Adipose tissue (tissue), 3 donors: ENCODE measurements around the gene C15orf40. TPM values are rescaled to one million over a fixed set of nuclear protein-coding genes. Genes with fewer than 3 reads are reported as not detected.

Source experiments
- H3K27ac ChIP-seq: one replicate; pipeline ENCODE4 v1.5.1; 2013; ENCODE audit warnings: low read depth, low read length
- WGBS, 3 donors: extraction: QIAGEN DNeasy Blood & Tissue Kit; methylation state at CpG; one replicate each; pipeline ENCODE4 v1.1.7; 2013; 5-methylcytosine and 5-hydroxymethylcytosine counted together
- polyA plus RNA-seq, 3 donors: library from polyadenylated mRNA; stranded (reverse); fragments of 200-250 nt; gene quantifications; one replicate each; pipeline ENCODE4 v1.2.3, GENCODE V29; 2013
- donor health status: healthy with polysubstance abuse.
- donor health status: Bipolar disorder and iron deficiency.
- donor health status: healthy.

Gene C15orf40
- polyA plus RNA-seq, 3 donors: 14.4 to 53.5 (median 33.6) TPM

DNA sequence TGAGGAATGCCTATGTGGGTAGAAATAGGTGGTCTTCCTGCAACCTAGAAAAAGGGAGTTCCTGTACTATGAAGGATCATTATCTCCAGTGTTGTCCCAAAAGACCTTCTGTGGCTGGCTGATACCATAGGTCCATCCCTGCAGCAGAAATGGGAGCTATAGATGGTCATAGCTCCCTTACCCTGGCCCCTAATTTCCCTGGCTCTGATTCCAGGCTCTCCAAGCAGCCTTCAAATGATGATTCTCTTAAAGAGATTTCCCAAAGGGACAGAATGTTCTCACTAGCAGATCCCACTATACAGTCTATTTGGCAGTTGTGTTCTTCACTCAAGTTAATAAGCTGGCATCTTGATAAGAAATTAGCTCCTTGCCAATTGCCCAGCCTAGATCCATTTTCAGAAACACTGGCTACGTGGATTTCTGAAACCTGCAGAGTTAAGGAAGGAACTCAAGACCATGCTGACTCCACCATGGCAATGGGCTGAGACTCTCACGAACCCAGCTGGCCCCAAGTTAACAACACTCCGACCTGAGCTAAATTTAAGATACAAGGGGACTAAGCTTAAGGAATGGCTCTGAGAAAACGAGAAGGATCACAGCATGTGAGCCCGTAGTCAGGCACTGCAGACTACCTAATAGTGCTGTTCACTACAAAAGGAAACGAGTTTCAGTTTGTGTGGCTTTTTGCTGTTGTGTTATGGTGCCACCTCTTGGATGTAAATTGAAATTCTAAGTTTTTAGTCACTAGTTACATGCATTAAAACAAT, 11.4 kb downstream of the C15orf40 start:
- WGBS, 3 donors: 5 to 10% (median 9%) methylated on average over 6 of the region's 6 CpGs
- no peak overlapping the region for H3K27ac ChIP-seq

DNA sequence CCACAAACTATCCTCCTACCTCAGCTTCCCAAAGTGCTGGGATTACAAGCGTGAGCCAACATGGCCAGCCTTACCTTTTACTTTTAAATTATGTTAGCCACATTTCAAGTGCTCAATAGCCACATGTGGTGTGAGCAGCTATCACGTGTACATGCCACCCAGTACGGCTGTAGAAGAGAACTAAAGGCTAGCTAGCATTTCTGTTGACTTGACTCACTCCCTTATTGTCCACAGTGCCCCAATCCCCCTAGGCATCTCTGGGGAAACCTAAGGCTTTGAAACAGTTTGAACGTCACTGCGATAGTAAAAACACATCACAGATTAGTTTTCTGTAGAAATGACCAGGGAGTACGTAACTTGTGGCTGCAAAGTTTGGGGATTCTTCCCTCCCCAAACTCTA, 12.0 kb downstream of the C15orf40 start:
- 83 to 90% (median 90%) methylated on average over 6 of the region's 6 CpGs for WGBS, 3 donors
- H3K27ac ChIP-seq: no peak overlapping the region

DNA sequence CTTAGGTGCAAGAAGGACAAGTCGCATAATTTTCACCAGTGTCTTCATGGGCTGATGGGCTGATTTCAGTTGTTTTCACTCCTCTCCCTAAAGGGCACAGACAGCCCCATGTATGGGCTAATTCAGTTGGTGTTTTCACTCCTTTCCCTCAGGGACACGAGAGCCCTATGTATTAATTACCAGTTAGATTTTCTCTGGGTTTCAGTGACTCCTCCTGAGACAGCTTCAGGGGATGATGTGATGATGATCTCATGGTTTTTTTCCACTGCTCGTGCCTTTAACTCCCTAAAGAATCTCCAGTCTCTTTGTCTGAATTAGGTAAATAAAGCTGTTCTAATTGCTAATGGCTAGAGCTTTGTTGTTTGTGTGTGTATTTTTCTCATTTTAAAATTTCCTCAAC, 15.5 kb downstream of the C15orf40 start:
- no peak overlapping the region for H3K27ac ChIP-seq
- 54 to 76% (median 75%) methylated on average over 3 of the region's 3 CpGs for WGBS, 3 donors

DNA sequence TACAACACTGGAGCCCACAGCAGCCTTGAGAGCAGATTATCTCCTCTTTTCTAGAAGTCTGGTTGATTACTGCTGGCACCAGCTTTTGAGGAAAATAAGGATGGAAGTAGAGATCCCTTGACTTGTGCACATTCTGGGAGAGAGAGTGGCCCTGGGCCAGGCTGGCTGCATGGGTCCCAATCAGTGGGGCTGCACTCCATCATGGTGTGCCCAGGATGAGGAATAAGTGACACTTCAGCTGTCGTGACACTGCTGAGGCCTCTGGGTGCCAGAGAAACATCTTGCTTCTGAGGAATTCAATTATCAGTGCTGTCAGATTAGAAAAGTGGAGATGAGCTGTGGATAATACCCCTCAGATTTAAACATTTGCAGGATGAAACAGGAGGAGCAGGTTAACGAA, 16.4 kb downstream of the C15orf40 start:
- H3K27ac ChIP-seq: no peak overlapping the region
- 90 to 96% (median 93%) methylated on average over 2 of the region's 2 CpGs for WGBS, 3 donors

DNA sequence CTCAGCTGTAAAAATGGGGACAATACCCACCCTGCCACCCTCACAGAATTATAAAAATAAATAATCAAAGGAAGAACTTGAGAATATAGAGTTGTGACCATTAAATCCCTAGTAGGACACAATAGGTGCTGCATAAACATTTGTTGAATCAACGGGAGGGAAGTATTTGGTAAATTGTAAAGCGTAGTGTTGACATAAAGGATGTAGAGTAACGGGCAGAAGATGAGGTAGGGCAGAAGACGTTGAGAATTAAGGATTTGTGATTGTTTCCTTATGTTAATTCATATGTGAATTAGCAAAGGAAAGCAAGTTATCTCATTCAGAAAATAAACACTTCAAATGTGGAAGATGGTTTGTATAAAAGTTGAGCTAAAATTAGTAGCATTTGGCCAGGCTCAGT, 18.3 kb downstream of the C15orf40 start:
- H3K27ac ChIP-seq: no peak overlapping the region
- WGBS, 3 donors: 63 to 78% (median 74%) methylated on average over 4 of the region's 4 CpGs

DNA sequence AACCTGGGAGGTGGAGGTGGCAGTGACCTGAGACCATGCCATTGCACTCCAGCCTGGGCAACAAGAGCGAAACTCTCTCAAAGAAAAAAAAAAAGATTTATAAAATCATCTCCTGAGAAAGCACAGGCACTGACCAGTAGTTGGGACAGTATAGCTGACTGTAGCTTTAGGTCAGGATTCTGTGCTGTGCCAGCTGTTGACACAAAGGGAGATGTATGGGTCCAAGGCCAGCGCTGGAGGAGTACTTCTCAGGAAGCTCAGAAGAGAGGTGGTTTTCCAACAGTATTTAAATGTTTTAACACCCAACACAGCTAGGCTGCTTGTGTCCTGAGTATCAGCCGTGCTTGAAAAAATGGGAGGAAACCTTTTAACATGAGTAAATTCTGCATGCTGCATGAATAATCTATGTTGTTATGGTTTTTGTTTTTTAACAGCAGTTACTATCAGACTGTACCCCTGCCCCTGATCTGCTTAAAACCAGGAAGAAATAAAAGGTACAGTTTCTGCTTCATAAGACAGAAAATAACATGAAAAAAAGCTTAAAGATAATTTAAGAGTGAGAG, 18.9 kb downstream of the C15orf40 start:
- no peak overlapping the region for H3K27ac ChIP-seq
- WGBS, 3 donors: 56 to 95% (median 87%) methylated on average over 3 of the region's 3 CpGs

DNA sequence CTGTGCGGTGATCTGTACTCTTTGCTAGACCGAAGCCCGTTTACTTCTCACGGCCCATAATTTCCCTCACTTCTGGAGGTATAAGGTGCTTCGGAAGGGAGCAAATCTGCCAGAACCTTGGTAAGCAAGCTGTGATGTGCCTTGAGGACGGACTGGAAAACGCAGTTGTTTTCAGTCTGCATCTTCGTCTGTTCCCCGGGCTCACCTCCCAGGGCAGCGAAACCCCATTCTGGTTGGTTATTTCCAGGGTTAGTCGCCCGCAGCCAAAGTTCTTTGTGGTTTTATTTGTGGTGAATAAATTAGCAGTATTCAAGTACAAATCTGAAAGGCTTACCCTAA, 25.0 kb downstream of the C15orf40 start:
- 0 to 1% (median 0%) methylated on average over 12 of the region's 12 CpGs for WGBS, 3 donors
- H3K27ac ChIP-seq: no peak overlapping the region

DNA sequence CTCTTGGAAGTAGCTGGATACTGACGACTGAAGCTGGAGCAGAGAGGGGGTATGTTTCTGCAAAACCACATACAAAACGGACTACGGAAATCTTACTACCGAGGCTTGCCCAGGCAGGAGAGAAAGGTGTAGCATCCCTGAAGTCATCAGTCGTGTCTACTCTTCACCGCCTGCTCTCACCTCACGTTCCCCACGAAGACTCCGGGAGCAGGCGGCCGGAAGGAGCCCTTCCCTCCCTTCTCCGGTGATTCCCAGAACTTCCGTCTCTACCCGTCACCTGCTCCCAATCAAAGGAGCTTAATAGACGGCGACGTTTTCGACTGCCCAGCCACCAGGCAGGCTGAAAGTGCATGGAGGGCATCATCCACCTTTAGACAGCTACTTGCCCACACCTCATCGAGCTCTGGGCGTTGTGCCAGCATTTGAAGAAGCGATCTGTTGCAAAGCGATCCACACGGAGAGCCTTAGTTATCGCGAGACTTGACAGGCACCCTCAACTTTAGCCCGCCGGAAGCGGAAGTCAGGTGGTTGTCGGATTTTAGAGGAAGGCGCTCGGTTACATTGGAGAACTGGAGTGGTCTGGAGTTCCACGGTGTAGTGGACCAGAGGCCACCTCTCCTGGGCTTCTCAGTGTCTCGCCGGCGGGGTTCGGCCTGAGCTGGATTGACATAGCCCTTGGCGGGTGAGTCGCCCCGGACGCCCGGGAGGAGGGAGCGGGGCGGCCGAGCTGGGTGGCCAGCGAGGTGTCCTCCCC, 25.6 kb downstream of the C15orf40 start, which contains the start of gene RAMAC:
Gene RAMAC, plus strand, starts transcription at position 523 of the 754 bp plus-strand sequence. CDS start 2,809 bp downstream, outside the sequence.
- WGBS, 3 donors: 1 to 2% (median 1%) methylated on average over 45 of the region's 45 CpGs
- no peak within 1 kb of the TSS for H3K27ac ChIP-seq

DNA sequence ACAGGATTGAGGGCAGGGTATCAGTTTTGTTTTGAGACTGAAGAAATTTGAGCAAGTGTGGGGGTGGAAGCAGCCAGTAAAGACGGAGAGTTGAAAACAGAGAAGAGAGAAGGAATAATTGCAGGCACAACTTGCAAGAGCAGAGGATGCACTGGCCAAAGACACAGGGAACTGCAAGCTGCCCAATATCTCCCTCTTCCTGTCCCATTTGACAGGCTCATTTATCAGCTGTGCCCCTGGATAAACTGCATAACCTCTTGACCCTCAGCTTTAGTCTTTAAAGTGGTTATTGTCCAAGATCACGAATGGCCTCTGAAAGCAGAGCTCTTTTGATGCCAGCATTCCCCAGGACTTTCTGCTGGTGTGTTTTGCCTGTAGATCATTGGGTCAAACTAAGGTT, 30.5 kb downstream of the C15orf40 start:
- 51 to 58% (median 54%) methylated on average over 2 of the region's 2 CpGs for WGBS, 3 donors
- no peak overlapping the region for H3K27ac ChIP-seq

DNA sequence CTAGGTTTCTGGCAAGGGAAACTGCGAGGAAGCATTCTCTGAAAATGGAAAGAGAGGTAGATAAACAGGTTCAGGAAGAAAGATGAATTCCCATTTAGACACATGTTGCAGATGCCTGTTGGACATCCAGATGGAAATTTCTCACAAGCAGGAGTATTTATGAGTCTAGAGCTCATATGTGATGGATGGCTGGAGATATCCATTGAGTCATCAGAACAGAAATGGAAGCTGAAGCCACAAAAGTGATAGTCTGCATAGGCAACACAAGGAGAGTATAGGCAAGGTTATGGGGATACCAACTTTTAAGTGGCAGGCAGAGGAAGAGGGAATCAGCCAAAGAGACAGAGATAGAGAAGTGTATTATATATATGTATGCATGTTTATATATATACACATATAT, 31.7 kb downstream of the C15orf40 start:
- H3K27ac ChIP-seq: no peak overlapping the region
- 96 to 100% (median 96%) methylated on average over 1 of the region's 1 CpG for WGBS, 3 donors

DNA sequence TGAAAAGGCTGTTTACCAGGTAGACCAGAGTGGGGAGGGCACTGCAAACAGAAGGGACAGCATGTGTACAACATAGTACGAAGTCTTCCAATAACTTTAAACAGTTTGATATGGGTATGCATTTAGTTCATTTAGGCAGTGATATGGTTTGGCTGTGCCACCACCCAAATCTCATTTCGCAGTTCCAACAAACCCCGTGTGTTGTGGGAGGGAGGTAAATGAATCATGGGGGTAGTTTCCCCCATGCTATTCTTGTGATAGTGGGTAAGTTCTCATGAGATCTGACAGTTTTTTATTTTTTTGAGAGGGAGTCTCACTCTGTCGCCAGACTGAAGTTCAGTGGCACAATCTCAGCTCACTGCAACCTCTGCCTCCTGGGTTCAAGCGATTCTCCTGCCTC, 33.0 kb downstream of the C15orf40 start:
- 91 to 97% (median 94%) methylated on average over 5 of the region's 5 CpGs for WGBS, 3 donors

DNA sequence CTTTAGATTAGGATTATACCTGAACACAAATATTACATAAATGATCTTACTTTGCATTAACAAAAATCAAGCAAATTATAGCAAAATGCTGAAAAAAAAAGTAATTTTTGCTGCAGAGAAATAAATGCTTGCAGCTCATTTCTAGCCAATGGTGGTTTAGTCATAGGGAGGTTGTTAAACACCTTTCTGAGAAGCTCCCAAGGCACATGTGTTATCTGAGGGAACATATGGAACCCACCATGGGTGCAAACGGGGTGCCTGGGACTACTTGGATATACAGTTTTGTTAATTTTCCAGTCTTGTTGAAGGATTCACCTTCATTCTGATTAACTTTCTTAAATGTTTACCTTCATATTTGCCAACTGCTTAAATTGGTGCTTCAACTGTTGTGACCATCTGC, 34.4 kb downstream of the C15orf40 start:
- H3K27ac ChIP-seq: no peak overlapping the region
- WGBS, 3 donors: 86 to 88% (median 88%) methylated on average over 1 of the region's 1 CpG

More for the DNA sequence above, 33.0 kb downstream of the C15orf40 start:
- no peak overlapping the region for H3K27ac ChIP-seq

DNA sequence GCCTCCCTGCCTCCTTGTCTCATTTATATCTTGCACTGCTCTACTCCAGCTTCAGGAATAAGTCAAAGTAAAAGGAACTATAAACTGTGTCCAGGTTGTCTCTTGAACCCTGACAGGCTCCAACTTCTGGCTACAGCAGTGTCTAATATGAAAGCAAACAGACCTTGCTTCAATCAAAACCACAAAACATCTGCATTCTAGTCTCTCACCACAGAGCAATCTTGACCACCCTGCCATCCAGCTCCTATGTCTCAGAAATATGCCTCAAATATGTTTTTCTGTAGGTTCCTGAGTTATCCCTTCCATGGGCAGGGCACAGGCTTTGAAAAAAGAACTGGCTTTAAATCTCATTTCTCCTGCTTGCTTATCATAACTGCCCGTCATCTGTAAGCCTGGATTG, 38.4 kb downstream of the C15orf40 start:
- H3K27ac ChIP-seq: no peak overlapping the region
- 44 to 95% (median 86%) methylated on average over 1 of the region's 1 CpG for WGBS, 3 donors

DNA sequence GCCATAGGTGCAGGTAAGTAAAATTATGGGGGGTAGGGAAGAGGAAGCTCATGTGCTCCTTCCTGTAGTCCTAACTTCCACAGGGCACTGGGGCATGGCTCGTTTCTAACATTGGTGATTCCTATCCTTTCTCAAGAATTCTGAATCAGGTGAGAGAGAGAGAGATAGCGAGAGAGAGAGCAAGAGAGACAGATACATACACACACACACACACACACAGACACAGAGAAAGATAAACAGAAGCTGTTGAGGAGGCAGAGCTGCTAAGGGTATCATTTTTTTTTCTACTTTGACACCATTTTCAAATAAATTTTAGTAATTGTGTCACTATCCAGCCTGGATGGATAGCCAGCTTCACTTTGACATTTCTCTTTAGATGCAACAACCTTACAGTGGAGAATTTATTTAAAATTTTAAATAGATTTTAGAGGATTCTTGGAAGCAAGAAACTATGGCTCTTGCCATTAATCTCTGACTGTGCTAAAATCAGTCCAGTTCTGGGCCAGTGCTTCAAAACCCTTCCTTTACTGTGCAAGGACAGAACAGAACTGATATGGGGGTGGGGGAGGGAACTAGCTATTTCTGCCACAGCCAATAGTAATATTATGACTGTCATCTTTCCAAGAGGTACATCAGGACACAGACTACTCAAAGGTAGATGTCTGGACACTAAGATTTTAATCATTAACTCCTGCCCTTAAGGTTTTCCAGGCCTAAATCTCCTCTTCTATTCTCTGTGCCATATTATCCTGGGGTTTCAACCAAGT, 40.0 kb downstream of the C15orf40 start:
- WGBS, 3 donors: 32 to 83% (median 67%) methylated on average over 2 of the region's 2 CpGs
- H3K27ac ChIP-seq: no peak overlapping the region

DNA sequence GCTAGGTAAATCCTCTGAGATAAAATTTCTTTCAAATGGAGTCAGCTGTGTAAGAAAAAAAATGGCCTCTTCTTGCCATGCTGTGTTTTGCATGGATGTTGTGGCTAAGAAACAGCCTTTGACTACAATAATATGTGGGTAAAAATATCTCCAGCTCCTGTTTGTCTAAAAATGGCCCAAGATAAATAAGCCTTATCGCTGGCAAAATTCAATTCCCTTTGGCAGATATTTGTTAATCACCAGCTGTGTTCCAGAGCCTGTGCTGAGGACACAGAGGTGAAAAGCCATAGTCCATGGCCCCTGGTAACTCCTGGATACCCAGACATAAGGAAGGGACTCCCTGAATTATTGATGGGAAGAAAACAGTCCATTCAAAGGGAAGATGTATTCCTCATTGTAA, 40.7 kb downstream of the C15orf40 start:
- WGBS, 3 donors: 23 to 79% (median 67%) methylated on average over 1 of the region's 1 CpG
- H3K27ac ChIP-seq: no peak overlapping the region

DNA sequence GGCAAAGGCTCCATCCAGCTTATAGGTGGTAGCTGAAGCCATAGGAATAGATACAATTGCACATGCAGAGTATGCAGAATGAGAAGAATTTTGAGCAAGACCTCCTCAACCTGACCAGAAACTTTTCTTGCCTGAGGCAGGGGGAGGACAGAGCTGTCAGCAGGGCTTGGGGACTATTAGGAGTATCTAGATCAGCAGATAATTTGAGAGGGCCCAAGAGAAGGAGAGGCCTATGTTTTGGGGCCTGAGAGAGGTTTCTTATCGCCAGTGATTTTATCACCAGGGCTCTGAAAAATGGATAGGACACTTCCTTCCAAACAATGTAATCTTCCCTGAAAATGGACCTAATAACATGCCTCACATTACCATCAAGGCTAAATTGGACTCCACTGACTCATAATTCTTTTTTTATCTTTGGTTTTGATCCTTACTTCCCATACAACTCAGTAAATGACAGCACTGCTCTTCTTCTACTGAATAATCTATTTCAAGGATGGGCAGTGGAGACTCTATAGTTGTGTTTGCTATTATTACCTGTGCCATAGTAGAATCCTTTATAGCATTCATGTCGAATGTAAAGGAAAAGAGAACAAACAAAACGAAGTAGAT, 41.3 kb downstream of the C15orf40 start:
- 31 to 59% (median 57%) methylated on average over 3 of the region's 3 CpGs for WGBS, 3 donors
- no peak overlapping the region for H3K27ac ChIP-seq

DNA sequence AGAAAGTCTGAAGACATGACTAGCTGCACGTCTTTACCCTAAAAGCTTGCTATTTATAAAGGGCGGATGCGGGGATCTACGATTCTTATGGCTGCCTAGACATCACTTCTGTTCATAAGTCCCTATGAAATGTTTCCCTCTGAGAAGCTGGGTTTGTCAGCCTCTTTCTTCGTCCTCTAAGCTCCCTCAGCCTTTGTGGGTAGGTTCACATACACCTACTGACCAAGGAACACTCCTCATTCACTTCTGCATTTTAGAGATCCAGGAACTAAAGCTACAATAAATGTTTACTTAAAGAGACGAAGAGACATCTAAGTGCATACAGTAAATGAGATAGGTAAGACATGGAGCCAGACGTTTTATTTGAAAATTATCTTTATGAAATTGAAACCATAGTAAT, 42.1 kb downstream of the C15orf40 start:
- no peak overlapping the region for H3K27ac ChIP-seq
- WGBS, 3 donors: 75 to 78% (median 78%) methylated on average over 7 of the region's 7 CpGs

DNA sequence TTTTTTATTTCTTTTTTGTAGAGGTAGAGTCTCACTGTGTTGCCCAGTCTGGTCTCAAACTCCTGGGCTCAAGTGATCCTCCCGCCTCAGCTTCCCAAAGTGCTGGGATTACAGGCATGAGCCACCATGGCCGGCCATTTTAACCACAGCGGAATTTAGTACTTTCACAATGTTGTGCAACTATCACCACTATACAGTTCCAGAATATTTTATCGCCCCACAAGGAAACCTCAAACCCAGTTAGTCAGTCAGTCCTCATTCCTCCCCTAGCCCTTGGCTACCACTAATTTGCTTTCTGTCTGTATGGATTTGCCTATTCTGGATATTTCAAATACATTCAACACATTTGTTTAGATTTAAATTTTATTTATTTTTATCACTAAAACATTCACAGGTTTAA, 43.4 kb downstream of the C15orf40 start:
- no peak overlapping the region for H3K27ac ChIP-seq
- 61 to 95% (median 64%) methylated on average over 4 of the region's 4 CpGs for WGBS, 3 donors
